ENCODE results near the gene COL4A3. TPM values are rescaled to one million over a fixed set of nuclear protein-coding genes. Genes with fewer than 3 reads are reported as not detected.

COL4A3 gene
- polyA plus RNA-seq, 2 of the 4 experiments (the other 2 are of a cell fraction): 1.8 to 6.8 TPM

DNA sequence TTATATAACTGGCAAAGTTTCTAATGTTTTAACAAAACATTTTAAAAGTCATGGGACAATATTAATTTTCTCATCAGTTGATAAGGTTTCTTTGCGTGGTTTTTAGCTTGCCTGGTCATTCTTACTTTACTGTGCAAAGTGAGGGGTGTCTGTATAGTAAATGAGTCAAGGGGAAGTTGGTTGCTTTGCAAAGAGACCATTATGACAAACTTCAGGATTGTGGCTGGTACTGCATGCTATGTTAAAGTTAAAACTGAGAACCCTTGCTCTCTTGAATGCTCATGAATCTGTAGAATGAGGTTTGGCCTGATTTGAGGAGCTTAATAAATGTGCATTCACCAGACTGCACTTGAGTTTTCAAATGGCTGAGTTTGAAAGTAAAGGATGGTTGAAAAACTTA lies 47.4 kb upstream of the COL4A3 start:
- no peak for DNase-seq (ENCODE audit: low read depth in 1 of 2, low spot score in 1 of 2)

DNA sequence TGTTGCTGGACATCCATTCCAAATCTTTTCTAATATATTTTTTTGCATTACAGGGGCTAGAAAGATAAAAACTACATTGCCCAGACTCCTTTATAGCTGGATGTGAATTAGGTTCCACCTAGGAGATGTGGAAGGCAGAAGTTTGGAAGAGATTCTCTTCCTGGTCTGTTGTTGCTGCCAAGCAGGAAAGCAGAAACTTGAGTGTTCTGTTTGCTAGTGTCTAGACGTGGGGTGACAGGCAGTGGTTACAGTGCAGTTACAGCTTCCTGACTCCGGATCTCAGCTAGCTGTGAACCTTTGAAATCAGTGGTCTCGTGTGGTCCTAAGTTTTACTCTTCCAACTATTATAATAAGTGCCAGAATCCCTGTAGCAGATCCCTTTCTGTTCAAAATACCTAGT lies 46.6 kb upstream of the COL4A3 start:
- DNase-seq (ENCODE audit: low read depth in 1 of 2, low spot score in 1 of 2): no peak
- Histone ChIP-seq H3K27ac (no peak overlapping the region), H3K4me1 (no peaks in the 10 kb centered on the region), H3K4me3 (no peak overlapping the region), H3K9me3 (no peaks in the 10 kb centered on the region), H3K4me2 (no peak overlapping the region)
- ChIA-PET POLR2A (no interaction called here), CTCF (interaction anchor here (1.3 kb wide), 1 partner anchor 13 kb away, joined by 3 read pairs; no protein-coding TSS in a partner anchor)
- peak; percentile 41 to 59; a peak in 3 of 6 replicates for ATAC-seq
- TF ChIP-seq FOXS1 (CRISPR knock-in tag; IDR thresholded peaks at IDR 0.05) (no peak), JUN (IDR thresholded peaks at IDR 0.05) (no peak), TFCP2L1 (CRISPR knock-in tag; IDR thresholded peaks at IDR 0.05) (no peak), HOXB13 (CRISPR knock-in tag; IDR thresholded peaks at IDR 0.05; ENCODE audit: low read depth) (no peak), EHMT2 (IDR thresholded peaks at IDR 0.05; ENCODE audit: low read depth) (no peak), CEBPB (IDR thresholded peaks at IDR 0.05) (no peak), GATA3 (IDR thresholded peaks at IDR 0.05; ENCODE audit: borderline replicate concordance) (no peak), MYC (IDR thresholded peaks at IDR 0.05; ENCODE audit: borderline replicate concordance, low read length) (no peak), KDM5A (IDR thresholded peaks at IDR 0.05) (no peak), HOXA7 (CRISPR knock-in tag; IDR thresholded peaks at IDR 0.05) (no peak), NPAS2 (CRISPR knock-in tag; IDR thresholded peaks at IDR 0.05; ENCODE audit: borderline replicate concordance) (no peak), RNF2 (IDR thresholded peaks at IDR 0.05; ENCODE audit: borderline replicate concordance, low read depth) (no peak), RFX5 (IDR thresholded peaks at IDR 0.05) (no peak), RARB (CRISPR knock-in tag; IDR thresholded peaks at IDR 0.05) (no peak), PHF8 (IDR thresholded peaks at IDR 0.05; ENCODE audit: borderline replicate concordance, low read depth) (no peak)
- TF ChIP-seq, protein P1, sequence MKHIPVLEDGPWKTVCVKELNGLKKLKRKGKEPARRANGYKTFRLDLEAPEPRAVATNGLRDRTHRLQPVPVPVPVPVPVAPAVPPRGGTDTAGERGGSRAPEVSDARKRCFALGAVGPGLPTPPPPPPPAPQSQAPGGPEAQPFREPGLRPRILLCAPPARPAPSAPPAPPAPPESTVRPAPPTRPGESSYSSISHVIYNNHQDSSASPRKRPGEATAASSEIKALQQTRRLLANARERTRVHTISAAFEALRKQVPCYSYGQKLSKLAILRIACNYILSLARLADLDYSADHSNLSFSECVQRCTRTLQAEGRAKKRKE (CRISPR knock-in tag; IDR thresholded peaks at IDR 0.05; ENCODE audit: low read depth): no peak
- TF ChIP-seq, protein P2, sequence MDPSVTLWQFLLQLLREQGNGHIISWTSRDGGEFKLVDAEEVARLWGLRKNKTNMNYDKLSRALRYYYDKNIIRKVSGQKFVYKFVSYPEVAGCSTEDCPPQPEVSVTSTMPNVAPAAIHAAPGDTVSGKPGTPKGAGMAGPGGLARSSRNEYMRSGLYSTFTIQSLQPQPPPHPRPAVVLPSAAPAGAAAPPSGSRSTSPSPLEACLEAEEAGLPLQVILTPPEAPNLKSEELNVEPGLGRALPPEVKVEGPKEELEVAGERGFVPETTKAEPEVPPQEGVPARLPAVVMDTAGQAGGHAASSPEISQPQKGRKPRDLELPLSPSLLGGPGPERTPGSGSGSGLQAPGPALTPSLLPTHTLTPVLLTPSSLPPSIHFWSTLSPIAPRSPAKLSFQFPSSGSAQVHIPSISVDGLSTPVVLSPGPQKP (IDR thresholded peaks at IDR 0.05; ENCODE audit: low read depth, low read length): no peak
- TF ChIP-seq, protein P3, sequence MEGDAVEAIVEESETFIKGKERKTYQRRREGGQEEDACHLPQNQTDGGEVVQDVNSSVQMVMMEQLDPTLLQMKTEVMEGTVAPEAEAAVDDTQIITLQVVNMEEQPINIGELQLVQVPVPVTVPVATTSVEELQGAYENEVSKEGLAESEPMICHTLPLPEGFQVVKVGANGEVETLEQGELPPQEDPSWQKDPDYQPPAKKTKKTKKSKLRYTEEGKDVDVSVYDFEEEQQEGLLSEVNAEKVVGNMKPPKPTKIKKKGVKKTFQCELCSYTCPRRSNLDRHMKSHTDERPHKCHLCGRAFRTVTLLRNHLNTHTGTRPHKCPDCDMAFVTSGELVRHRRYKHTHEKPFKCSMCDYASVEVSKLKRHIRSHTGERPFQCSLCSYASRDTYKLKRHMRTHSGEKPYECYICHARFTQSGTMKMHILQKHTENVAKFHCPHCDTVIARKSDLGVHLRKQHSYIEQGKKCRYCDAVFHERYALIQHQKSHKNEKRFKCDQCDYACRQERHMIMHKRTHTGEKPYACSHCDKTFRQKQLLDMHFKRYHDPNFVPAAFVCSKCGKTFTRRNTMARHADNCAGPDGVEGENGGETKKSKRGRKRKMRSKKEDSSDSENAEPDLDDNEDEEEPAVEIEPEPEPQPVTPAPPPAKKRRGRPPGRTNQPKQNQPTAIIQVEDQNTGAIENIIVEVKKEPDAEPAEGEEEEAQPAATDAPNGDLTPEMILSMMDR (IDR thresholded peaks at IDR 0.05): no peak
- TF ChIP-seq, protein P4, sequence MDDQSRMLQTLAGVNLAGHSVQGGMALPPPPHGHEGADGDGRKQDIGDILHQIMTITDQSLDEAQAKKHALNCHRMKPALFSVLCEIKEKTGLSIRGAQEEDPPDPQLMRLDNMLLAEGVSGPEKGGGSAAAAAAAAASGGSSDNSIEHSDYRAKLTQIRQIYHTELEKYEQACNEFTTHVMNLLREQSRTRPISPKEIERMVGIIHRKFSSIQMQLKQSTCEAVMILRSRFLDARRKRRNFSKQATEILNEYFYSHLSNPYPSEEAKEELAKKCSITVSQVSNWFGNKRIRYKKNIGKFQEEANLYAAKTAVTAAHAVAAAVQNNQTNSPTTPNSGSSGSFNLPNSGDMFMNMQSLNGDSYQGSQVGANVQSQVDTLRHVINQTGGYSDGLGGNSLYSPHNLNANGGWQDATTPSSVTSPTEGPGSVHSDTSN (IDR thresholded peaks at IDR 0.05): no peak
- FAIRE-seq: no peak
- 62% methylated on average over 3 of the region's 3 CpGs for WGBS (ENCODE audit: missing lambda C conversion rate)

More for the DNA sequence above, 47.4 kb upstream of the COL4A3 start:
- no peak overlapping the region for H3K27ac ChIP-seq
- no peak for FAIRE-seq
- TF ChIP-seq SMC3 (IDR thresholded peaks at IDR 0.05) (no peak), RCOR1 (IDR thresholded peaks at IDR 0.05; ENCODE audit: low read depth, low read length) (no peak), MYC (IDR thresholded peaks at IDR 0.05; ENCODE audit: borderline replicate concordance, low read length) (no peak), POLR2AphosphoS2 (conservative IDR thresholded peaks at IDR 0.05; ENCODE audit: low read length) (no peak), ZSCAN20 (CRISPR knock-in tag; IDR thresholded peaks at IDR 0.05) (no peak), ZC3H11A (IDR thresholded peaks at IDR 0.05) (no peak)
- TF ChIP-seq, protein P1 (CRISPR knock-in tag; IDR thresholded peaks at IDR 0.05; ENCODE audit: low read depth): no peak
- 86% methylated on average over 1 of the region's 1 CpG for WGBS (ENCODE audit: missing lambda C conversion rate)
- no peak overlapping the region for H3K4me3 ChIP-seq
- ChIA-PET CTCF (interaction anchor here (0.8 to 1.3 kb wide), 3 partner anchors 14 to 1447 kb away, joined by 3 read pairs; no protein-coding TSS in a partner anchor), POLR2A (no interaction called here)
- no peaks in the 10 kb centered on the region for H3K4me1 ChIP-seq
- H3K9me3 ChIP-seq: no peaks in the 10 kb centered on the region
- H3K4me2 ChIP-seq: no peak overlapping the region
- ATAC-seq: no peak
